ENCODE data around the gene MRGPRG.

GRCh38 chr11:3206922-3207204 is 11.8 kb downstream of the MRGPRG start:
- TF ChIP-seq, protein P1, sequence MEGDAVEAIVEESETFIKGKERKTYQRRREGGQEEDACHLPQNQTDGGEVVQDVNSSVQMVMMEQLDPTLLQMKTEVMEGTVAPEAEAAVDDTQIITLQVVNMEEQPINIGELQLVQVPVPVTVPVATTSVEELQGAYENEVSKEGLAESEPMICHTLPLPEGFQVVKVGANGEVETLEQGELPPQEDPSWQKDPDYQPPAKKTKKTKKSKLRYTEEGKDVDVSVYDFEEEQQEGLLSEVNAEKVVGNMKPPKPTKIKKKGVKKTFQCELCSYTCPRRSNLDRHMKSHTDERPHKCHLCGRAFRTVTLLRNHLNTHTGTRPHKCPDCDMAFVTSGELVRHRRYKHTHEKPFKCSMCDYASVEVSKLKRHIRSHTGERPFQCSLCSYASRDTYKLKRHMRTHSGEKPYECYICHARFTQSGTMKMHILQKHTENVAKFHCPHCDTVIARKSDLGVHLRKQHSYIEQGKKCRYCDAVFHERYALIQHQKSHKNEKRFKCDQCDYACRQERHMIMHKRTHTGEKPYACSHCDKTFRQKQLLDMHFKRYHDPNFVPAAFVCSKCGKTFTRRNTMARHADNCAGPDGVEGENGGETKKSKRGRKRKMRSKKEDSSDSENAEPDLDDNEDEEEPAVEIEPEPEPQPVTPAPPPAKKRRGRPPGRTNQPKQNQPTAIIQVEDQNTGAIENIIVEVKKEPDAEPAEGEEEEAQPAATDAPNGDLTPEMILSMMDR (IDR thresholded peaks at IDR 0.05; ENCODE audit: low read depth, low read length, poor library complexity, severe bottlenecking) = no peak
- TF ChIP-seq EZH2phosphoT487 (IDR thresholded peaks at IDR 0.05; ENCODE audit: borderline replicate concordance, low read length) = no peak
